GM19452 (cell line): Measurements from ENCODE around the gene WDR35.

Source experiments
- ATAC-seq: cut with Tn5 transposase; IDR thresholded peaks from one replicate; pipeline ENCODE4 v1.9.1; 2021; ENCODE audit not compliant: unreplicated experiment

Gene WDR35

DNA sequence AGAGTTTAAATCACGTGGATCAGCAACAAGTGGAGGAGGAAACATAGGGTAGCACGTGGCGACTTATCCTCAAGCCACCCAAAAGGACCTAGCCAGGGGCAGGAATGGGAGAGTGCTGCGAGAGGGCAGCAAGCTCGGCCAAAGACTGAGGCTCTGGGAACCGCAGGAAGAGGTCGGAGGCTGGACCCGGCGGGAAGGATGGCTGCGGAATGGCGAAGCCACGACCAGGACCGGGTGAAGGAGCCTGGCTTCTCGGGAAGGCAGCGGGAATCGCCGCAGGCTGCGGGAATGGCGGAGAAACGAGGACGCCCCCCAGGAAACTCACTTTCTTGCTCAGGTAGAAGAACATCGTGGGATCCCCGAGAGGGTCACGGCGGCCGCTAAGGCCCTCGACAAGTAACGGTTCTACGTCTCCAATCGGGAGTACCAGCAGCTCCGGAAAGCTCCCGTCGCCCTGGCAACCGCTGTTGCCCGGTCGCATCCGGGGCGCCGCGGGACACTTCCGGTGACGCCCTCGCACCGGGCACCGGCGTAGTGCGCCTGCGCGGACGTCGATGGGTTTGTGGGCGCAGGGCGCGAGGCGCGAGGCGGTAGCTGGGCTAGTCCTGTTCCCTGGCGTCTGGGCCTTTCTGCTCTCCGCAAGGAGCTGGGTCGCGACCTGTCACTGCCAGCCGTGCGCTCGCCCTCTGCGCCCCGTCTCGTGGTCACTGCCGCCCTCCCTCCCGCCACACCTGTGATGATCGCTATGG, at the start of gene WDR35:
WDR35 (minus strand) TSS at position 439 of the 749 bp plus-strand sequence; CDS start at position 349, 90 bp downstream.
- peak; percentile 92 for ATAC-seq

DNA sequence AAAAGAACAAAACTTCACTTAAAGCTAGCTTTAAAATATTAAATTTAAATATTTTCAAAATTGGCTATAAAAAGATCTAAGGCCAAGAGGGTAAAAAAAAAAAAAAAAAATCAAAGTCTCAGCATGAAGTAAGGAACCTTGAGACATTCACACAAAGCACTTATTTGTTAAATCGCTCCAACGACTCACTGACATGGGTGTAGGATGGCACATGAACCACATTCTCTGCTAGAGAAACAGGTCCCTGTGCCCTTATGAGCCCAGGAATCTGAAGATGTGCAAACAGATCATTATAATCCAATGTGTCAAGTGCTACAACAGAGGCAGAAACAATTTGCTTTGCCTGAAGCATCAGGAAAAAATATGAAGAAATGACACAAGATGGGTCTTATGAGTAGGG, 47.8 kb upstream of the WDR35 start:
- no peak for ATAC-seq

DNA sequence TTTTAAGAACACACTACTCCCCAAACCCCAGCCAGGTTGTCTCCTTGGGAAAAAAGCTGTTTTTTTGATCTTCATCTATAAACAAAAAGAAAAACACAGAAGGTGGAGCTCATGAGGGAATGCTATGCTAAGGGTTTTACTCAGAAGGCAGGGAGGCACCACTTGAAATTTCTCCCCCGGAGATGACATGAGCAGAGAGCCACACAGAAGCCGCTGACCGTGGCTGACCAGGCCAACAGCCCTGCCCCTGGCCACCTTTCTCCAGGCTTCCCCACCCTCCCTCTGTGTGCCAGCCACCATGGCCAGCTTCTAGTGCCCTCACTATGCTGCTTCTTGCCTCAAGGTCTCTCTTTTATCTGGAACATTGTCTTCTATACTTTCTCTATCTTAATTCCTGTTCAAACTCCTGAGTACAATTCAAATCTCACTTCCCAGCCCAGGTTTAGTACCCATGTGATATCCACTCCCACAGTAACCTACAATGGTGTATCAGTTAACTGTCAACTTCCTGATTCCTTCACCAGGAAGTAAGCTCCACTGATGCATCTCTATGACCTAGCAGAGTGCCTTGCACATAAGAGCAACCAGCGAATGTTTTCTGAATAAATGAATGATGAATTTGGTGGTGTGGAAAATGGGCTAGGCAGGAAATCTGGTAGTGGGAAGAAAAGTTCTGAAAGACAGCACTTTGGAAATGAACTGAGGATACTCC, 46.2 kb upstream of the WDR35 start:
- no peak for ATAC-seq

DNA sequence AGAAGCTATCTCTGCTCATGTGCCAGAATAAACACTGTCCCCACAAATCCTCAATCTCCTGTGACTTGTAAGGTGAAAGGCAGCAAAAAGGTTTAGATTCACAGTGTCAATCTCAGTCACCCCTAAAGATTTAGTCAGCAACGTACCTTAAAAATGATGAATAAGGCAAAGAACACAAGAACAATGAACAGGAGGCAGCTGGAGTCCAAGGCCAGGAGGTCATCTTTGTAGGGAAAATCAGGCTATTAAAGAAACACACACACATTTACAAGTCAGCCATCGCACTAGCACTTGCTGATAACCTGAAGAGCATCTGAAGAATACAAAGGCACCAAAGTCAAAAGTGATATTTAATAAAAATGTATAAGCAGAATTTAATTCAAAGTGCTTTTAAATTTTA, 44.9 kb upstream of the WDR35 start:
- no peak for ATAC-seq

DNA sequence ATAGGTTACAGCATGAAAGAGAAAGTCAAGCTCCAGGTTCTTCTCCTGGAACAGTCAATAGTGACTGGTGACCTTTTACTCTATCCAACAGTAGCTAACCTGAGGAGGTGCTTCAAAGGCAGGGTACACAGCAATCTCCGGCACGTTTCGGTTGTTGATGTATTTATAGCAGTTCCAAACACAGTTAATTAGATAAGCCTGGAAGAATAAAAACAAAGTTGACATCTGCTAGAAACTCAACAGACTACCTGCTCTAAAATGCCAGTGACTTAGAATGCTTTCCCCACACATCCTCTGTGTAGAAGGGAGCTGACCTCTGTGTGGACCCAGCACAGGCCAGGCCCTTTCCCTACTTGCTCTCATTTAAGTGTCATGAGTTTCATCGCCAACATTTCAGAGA, 44.3 kb upstream of the WDR35 start:
- no peak for ATAC-seq

DNA sequence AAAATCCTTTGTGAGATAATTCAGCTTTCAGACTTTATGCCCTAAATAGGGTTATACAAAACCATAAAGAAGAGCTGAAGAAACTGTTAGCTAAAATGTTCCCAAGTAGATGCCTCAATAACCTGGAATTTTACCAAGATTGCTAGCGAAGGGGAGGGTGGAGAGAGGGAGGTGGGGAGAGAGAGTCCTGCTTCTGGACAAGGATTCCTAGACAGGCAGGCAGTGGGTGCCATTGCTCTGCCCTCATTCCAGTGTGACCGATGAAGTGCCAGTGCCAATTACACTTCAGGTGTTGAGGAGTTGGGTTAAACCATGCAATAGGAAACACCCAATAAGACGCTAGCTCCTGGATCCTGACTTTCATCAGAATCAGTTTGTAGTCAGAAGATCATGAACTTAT, 43.4 kb upstream of the WDR35 start:
- no peak for ATAC-seq

DNA sequence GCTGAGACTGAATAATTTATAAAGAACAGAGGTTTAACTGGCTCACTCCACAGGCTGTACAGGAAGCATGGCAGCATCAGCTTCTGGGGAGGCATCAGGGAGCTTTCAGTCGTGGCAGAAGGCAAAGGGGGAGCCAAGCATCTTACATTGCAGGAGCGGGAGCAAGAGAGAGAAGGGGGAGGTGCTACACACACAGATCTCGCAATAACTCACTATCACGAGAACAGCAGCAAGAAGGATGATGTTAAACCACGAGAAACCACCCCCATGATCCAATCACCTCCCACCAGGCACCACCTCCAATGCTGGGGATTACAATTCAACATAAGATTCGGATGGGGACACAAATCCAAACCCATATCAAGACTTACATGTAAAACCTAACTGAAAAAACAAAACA, 40.3 kb upstream of the WDR35 start:
- no peak for ATAC-seq

DNA sequence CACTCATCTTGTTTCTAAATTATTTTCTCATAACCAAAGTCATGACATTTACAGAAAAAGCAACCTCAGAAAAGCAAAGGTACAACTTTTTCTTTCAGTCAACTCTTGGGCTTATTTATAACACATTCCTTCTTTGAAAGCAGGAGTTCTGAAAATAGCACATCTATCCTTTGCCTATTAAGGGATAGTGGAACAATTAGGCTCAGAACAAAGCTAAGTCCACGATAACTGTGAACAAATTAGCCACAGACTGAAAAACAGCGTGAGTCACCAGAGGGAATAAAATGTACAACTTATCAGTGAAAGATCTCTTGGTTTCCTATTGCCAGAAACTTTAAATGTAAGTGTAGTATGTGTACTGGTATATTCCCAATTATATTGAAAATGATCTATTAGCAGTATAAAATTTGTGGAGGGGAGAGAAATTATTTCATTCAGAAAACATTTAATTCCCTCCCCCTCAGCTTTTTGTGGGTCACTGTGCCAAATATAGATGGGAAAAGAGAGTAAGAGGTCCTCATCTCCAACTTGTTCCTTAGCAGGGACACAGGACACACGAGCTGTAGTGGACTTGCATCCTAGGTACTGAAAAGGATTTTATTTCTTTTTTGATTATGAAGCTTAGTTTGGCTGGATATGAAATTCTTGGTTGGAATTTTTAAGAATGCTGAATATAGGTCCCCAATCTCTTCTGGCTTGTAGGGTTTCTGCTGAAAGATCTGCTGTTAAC, 38.0 kb upstream of the WDR35 start:
- ATAC-seq = no peak

DNA sequence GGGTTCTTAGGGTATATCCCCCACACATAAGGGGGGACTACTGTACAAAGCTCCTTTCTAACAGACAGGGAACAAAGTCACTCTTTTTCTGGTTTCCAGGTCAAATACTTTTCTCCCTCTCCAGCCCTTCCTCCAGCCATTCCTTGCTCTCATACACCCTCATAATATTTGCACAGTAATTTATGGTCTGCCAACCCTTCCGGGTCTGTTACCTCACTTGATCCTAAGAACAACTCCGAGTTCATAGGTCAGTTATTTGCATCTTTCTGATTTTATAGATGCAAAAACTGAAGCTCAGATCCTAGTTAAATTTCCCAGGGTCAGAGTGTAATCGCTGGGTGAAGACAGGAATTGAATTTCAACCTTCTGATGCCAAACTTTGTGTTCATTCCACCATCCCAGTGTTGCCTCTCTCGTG, 37.4 kb upstream of the WDR35 start:
- ATAC-seq = no peak

DNA sequence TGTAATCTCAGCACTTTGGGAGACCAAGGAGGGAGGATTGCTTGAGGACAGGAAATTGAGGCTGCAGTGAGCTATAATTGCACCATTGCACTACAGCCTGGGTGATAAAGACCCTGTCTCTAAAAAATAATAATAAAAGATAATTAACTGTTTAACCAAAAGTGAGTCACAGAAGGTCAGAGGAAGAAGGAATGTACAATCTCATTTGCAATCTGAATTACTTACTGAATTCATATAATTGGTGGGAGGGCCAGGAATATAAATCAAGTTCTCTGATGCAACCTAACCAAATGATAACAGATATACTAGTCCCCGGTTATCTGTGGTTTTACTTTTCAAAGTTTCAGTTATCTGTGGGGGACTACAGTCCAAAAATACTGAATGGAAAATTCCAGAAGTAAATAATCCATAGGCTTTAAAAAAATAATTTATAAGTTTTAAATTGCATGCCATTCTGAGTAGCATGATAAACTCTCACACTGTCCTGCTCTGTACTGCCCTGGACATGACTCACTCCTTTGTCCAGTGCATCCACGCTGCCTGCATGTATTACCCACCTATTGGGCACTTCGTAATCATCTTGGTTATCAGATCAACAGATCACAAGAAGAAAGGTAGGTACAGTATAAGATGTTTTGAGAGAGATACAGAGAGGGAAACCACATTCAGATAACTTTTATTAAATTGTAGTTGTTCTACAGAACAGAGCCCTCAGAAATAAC, 35.3 kb upstream of the WDR35 start:
- ATAC-seq = no peak

DNA sequence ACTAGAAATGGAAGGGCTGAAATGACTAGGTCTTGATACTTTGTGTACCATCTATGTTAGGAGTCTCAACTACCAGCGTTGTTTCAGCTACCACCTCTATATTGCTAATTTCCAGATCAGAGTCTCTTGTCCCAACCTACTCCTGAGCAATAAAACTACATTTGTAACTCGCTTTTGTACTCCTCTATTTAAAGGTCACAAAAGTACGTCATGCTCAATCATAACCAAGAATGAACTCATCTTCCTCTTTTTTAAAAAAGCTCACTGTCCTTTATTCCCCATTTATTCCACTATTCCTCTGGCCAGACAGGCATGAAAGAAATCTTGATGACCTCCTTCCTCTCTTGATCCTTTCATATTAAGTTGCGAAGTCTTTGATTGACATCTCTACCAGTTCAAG, 33.8 kb upstream of the WDR35 start:
- no peak for ATAC-seq

DNA sequence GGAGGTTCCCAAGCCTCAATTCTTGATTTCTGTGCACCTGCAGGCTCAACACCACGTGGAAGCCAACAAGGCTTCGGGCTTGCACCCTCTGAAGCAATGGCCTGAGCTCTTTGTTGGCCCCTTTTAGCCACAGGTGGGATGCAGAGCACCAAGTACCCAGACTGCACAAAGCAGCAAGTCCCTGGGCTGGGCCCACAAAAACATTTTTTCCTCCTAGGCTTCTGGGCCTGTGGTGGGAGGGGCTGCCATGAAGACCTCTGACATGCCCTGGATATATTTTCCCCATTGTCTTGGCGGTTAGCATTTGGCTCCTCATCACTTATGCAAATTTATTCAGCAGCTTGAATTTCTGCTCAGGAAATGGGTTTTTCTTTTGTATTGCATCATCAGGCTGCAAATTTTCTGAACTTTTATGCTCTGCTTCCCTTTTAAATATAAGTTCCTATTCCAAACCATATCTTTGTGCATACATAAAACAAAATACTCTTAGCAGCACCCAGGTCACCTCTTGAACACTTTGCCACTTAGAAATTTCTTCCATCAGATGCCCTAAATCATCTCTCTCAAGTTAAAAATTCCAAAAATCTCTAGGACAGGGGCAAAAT, 31.6 kb upstream of the WDR35 start:
- ATAC-seq = no peak

DNA sequence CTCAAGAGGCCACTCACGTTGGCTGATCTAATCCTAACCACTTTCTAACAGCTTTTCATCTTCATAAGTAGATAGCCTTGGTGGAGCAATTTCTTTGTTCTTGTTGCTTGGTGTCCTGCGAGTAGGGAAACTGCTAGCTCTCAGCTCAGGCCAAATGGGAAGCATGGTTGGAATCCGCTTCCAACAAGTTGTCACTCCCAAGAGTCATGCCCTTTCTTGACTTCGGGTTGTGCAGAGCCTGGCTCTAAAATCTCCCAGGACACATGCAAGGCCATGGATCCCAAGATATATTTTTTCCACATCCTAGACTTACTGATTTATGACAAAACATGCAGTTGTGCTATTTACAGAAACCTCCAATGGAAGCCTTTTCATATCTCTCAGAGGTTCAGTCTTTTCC, 29.8 kb upstream of the WDR35 start:
- no peak for ATAC-seq

DNA sequence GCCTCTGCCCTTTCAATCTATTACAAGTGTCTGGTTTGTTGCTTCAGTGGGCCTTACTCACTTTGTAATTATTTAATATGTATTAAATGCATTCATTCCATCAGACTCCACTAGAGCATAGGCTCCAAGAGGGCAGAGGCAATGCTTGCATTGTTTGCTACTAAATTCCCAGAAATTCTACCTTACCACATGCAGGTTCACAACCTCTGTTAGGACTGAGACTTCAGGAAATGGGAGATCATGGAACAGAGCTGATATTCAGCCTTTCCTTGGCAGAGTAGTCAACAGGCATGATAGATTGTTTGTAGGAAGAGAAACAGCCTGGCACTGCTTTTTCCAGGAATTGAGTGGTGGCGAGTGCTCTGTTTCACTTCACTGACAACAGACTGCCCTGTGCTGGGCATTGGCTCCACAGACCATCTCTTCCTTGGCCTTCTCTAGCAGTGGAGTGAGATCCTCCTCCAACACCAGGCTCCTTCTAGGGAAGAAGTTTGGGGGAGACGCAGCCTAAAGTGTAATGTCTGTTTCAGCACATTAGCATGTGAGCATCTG, 28.8 kb upstream of the WDR35 start:
- ATAC-seq = no peak

DNA sequence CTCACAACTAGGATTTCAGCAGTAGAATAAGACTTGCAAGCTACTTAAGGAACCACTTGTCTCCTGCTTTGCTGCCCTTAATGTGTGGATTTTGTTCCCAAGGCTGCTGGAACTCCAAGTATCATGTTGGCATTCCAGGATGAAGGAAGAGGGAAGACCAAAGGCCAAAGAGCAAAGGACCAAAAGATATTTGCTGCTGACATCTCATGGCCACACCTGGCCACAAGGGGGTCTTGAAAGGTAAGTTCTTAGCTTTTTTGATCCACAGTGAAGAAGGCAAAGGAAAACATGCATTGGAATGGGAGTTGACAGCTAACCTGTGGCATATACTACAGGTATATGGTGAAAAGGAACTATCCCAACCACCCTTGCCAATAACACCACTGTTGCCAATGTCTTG, 26.4 kb upstream of the WDR35 start:
- no peak for ATAC-seq

DNA sequence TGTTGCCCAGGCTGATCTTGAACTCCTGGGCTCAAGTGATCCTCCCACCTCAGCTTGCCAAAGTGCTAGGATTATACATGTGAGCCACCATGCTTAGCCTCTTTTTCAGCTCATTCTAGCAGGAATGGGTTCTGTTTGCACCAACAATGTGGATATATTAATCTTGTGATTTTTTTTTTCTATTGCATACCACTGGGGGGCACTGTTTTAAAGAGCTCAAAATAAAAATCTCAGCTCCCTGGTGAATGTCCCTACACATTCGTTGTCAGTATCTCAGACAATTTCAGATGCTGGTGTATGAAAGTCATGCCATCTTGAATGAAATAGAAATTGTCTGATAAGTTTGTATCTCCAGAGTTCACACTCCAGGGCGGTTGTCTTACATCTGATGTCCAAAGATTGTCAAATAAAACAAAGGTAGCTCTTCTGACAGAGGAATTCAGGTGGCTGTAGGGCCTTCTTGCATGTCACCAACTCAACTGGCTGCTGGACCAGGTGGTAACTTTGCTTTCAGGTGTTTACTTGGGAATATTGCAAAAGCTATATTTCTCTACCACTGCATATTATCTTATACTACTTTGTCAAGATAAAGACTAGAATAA, 25.7 kb upstream of the WDR35 start:
- ATAC-seq = no peak

DNA sequence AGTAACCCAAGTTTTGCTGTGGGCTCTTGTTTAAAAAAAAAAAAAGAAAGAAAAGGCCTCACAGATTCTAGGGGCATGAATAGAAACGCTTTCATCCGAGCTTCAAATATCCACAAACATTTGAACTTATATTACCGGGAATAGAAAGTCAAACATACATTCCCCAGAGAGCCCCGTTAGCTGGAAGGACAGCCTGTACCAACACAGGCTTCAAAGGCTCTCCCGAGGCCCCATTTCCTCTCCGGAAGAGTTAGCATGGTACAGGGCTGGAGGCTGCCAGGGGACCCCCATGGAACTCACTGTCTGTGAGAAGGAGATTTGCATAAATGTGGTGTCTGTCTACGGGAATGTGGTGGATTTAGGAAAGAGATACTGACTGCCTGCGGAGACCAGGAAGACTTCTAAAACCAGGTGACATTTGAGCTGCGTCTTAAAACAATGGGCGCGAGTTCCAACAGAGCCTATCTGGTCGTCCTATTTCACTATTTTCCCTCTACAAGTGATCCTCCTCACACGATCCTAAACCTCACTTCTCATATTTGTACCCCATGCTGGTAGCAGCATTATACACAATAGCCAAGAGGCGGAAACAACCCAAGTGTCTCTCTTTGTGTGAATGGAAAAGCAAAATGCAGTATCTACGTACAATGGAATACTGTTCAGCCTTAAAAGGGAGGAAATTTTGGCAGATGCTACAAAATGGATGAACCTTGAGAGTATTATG, 23.4 kb upstream of the WDR35 start:
- ATAC-seq = no peak

DNA sequence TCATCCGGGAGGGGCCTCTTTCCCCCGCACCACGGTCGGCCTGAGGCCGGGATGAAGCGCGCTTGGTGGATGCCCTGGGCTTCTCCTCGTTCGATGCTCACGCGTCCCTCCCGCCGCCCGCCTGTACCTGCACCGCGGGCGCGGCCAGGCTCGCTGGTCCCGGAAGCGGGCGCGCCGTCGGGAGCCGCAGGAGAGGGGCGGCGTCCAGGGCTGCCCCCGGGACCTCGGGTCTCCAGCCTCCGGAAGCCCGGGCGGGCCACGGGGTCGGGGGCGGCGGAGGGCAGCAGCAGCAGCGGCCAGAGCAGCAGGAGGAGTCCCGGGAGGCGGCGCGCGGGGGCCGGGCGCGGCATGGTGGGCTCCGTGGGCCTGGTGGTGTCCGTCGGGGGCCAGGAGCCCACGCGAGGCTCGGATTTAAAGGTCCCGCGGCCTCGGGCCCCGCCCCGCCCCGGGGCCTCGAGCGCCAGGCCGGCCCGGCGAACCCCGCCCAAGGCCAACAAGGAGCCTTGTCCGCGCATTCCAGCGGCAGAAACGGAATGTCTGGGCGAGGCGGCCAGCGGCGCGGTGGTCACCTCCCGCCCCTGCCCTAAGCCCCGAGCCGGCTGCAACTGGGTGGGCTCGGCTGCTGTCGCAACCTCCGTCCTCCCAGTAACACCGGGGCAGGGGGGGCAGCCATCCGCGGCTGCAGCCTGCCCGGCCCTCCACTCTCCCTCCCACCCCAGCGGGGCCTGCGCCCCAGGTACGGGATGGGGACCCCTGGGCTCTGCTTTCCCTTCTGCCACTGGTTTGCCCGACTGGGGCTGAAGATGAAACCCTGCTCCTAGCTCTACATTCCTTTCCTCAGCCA, 22.6 kb upstream of the WDR35 start, which contains the start of gene MATN3:
MATN3 (minus strand) TSS at position 387 of the 844 bp plus-strand sequence; CDS start at position 350, 37 bp downstream.
- ATAC-seq = no peak

DNA sequence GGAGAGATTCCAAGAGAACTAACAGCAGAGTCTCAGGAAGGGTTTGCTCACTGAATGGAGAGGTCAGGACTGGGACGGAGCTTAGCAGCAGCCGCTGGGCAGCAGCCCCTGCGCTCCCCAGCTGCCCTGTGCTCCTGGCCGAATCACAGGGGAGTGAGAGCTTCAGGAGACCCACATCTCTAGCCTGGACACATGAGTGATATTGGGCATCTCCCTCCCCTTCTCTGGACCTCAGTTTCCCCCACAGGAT, 22.1 kb upstream of the WDR35 start:
- no peak for ATAC-seq
